HL-60 (cell line): ENCODE results near the gene PTPN1.

Source experiments
- DNase-seq, 2 experiments: peaks; one replicate each; pipeline ENCODE4 v3.0.0-alpha.2; 2010 to 2020; ENCODE audit warnings: low read depth in 1 of 2, low spot score in 1 of 2
- H3K27ac ChIP-seq: fragments of 250-450 bp; sonication (Bioruptor Pico); replicated peaks from 2 replicates; pipeline ENCODE4 v1.5.1; 2020; ENCODE audit warnings: mild to moderate bottlenecking, moderate library complexity
- H3K27me3 ChIP-seq: fragments of 250-450 bp; sonication (Bioruptor Pico); 2 replicates; pipeline ENCODE4 v1.5.1; 2021; ENCODE audit warnings: mild to moderate bottlenecking, moderate library complexity; ENCODE audit not compliant: insufficient read depth, poor library complexity, severe bottlenecking
- H3K4me3 ChIP-seq: replicated peaks from 2 replicates; pipeline ENCODE4 v1.5.1; 2011; ENCODE audit warnings: mild to moderate bottlenecking, control low read depth, low read length; ENCODE audit not compliant: insufficient read depth
- GABPA ChIP-seq: IDR thresholded peaks from 2 replicates; pipeline ENCODE4 v1.6.1; 2012; ENCODE audit warnings: low read depth
- POLR2AphosphoS5 ChIP-seq: IDR thresholded peaks from 2 replicates; pipeline ENCODE4 v1.6.1; 2012; ENCODE audit warnings: low read depth
- REST ChIP-seq: IDR thresholded peaks from 2 replicates; pipeline ENCODE4 v1.6.1; 2012; ENCODE audit warnings: low read depth; ENCODE audit not compliant: insufficient replicate concordance
- SPI1 ChIP-seq: IDR thresholded peaks from 2 replicates; pipeline ENCODE4 v1.6.1; 2012; ENCODE audit warnings: low read depth, mild to moderate bottlenecking, borderline replicate concordance
- TF ChIP-seq, protein P1 (sequence below): IDR thresholded peaks from one replicate; pipeline ENCODE4 v1.5.1; 2011; ENCODE audit warnings: low read length, control low read depth, inconsistent platforms; ENCODE audit not compliant: insufficient read depth

The PTPN1 gene

DNA sequence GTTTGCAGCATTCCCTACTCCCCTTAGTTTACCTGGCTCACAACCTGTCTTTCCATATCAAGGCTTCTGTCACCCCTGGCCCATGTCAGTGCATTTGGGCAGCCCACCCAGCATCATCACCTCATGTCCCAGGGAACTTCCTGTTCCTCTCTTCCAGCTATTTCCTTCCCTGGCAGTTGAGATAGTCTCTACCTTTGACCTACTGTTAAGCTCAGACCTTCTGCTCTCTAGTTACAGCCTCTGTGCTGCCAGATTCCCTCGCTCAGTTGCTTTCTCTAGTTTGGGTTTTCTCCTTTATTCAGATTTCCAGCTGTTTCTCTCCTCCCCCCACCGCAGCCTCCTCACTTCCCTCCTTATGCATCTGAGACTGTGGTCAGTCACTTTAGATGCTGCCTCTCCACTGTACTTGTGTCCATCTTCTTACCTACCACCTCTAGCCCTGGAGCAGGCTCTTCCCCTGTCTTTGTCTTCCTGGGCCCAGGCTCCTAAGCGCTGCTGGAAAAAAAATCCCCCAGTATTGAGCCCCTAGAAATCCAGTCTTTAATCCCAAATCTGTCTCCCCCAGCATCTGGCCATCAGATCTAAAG lies 16.3 kb downstream of the PTPN1 start:
- DNase-seq, result no peak

GRCh38 chr20:50527068-50527605 lies 17.0 kb downstream of the PTPN1 start:
- H3K27me3 ChIP-seq, result no peaks in the 10 kb centered on the region
- no peak overlapping the region for H3K27ac ChIP-seq
- H3K4me3 ChIP-seq, result no peak overlapping the region
- DNase-seq, result no peak
- TF ChIP-seq REST, result no peak
- no peak for TF ChIP-seq SPI1
- no peak for TF ChIP-seq GABPA
- no peak for TF ChIP-seq POLR2AphosphoS5
- TF ChIP-seq, protein P1, sequence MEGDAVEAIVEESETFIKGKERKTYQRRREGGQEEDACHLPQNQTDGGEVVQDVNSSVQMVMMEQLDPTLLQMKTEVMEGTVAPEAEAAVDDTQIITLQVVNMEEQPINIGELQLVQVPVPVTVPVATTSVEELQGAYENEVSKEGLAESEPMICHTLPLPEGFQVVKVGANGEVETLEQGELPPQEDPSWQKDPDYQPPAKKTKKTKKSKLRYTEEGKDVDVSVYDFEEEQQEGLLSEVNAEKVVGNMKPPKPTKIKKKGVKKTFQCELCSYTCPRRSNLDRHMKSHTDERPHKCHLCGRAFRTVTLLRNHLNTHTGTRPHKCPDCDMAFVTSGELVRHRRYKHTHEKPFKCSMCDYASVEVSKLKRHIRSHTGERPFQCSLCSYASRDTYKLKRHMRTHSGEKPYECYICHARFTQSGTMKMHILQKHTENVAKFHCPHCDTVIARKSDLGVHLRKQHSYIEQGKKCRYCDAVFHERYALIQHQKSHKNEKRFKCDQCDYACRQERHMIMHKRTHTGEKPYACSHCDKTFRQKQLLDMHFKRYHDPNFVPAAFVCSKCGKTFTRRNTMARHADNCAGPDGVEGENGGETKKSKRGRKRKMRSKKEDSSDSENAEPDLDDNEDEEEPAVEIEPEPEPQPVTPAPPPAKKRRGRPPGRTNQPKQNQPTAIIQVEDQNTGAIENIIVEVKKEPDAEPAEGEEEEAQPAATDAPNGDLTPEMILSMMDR, result no peak

More for the DNA sequence above, 16.3 kb downstream of the PTPN1 start:
- TF ChIP-seq SPI1 (no peak), REST (no peak), POLR2AphosphoS5 (no peak), GABPA (no peak)
- TF ChIP-seq, protein P1, result no peak
- Histone ChIP-seq H3K4me3 (no peak overlapping the region), H3K27me3 (no peaks in the 10 kb centered on the region), H3K27ac (no peak overlapping the region)

DNA sequence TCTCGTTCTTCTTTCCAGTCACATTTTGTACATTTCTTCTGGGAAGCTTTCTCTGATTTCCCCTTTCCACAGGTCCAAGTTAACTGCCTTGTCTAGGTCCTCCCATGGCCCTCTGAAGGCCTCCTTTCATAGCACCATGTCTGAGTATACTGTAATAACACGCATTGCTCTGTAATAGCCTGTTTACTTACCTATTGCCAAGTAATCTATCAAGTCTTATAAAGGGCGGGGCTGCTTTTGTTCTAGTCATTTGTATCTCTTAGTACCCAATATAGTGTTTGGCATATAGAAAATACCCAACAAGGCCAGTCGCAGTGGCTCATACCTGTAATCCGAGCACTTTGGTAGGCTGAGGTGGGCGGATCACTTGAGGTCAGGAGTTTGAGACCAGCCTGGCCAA lies 17.9 kb downstream of the PTPN1 start:
- no peak overlapping the region for H3K27ac ChIP-seq
- DNase-seq, result no peak
- no peaks in the 10 kb centered on the region for H3K27me3 ChIP-seq
- H3K4me3 ChIP-seq, result no peak overlapping the region
- no peak for TF ChIP-seq POLR2AphosphoS5
- no peak for TF ChIP-seq REST
- TF ChIP-seq SPI1, result no peak
- TF ChIP-seq GABPA, result no peak
- TF ChIP-seq, protein P1, result no peak
